Stimulated activated CD8-positive, alpha-beta memory T cell treated with anti-CD3 and anti-CD28 coated beads, Interleukin-2, amount 100 ng/mL, for 48 hours (primary cell): ENCODE measurements around the gene KANSL1L.
A peak's percentile ranks its signal among the peaks of the same experiment; 100 is the strongest.
"Not testable (repeated sequence)": the region's sequence is repeated elsewhere in the genome, so short reads cannot be mapped to it uniquely, and the experiment has no call there.

Source experiments
- DNase-seq, 2 donors: peaks; one replicate each; pipeline ENCODE4 v3.0.0-alpha.2; 2020; ENCODE audit warnings: low read depth in 2 of 2

Gene KANSL1L, protein sequence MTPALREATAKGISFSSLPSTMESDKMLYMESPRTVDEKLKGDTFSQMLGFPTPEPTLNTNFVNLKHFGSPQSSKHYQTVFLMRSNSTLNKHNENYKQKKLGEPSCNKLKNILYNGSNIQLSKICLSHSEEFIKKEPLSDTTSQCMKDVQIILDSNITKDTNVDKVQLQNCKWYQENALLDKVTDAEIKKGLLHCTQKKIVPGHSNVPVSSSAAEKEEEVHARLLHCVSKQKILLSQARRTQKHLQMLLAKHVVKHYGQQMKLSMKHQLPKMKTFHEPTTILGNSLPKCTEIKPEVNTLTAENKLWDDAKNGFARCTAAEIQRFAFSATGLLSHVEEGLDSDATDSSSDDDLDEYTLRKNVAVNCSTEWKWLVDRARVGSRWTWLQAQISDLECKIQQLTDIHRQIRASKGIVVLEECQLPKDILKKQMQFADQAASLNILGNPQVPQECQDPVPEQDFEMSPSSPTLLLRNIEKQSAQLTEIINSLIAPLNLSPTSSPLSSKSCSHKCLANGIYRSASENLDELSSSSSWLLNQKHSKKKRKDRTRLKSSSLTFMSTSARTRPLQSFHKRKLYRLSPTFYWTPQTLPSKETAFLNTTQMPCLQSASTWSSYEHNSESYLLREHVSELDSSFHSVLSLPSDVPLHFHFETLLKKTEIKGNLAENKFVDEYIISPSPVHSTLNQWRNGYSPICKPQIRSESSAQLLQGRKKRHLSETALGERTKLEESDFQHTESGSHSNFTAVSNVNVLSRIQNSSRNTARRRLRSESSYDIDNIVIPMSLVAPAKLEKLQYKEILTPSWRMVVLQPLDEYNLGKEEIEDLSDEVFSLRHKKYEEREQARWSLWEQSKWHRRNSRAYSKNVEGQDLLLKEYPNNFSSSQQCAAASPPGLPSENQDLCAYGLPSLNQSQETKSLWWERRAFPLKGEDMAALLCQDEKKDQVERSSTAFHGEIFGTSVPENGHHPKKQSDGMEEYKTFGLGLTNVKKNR

DNA sequence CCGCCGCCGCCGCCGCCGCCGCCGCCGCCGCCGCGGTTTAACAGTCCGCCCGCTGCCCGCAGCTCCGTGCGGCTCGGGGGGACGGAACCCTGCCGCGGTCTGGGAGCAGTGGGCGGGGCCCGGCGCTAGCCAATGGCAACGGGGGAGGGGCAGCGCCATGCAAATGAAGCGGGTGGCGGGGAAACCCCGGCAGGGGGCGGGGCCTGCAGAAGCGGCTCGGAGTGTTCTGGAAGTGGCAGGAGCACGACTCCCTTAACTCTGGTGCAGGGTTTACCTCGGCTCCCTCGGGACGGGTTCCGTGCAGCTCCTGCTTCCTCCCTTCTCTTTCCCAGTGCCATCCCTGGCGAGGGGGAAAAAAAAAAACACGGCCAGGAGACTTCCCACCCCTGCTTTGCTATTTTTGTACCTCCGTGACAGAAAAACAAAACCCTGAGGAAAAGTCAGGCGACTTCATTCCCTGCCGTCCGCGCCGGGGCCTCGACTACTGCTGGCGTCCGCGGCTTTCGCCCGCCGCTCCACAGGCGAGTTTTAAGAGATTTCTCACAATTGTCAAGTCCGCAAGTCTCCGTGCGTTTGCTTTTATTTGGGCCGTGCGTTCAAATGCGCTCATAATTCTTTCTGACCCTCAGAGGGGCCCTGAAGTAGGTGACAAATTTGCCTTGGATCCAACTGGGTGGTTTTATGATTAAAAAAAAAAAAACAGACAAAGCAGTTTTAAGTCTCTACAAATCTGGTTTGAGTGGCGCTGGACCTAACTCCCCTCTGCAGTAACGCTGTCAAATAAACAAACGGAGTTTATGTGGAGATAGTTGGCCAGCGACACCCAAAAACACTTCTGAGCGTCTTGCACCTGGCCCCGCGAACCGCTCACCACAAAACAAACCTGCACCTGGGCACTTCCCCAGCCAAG lies at the start of gene KANSL1L:
TSS of gene KANSL1L (minus strand) at position 101 of the 910 bp plus-strand sequence. CDS start 16,827 bp downstream, outside the sequence.
- peak; percentile 96 for DNase-seq

DNA sequence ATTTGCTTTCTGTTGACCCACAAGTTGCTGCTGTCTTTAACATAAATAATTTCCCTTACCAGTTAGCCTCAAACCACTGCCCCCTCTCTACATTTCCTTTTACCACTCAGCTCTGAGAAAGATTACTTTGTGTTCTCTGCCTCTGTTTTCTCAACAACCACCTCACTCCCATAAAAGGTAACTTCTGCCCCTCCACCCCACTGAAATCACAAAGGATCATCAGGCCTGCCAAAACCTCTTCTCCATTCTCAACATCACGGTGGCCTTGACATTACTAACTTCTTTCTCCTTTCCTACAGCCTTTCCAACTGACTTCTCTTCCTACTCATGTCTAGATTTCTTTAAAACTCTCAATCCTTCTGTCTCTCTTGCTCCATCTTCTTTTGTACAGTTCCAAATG lies 43.9 kb upstream of the KANSL1L start:
- no peak for DNase-seq

GRCh38 chr2:210210185-210210584 lies 39.0 kb upstream of the KANSL1L start:
- no peak for DNase-seq

GRCh38 chr2:210207929-210208328 lies 36.7 kb upstream of the KANSL1L start:
- no peak for DNase-seq

DNA sequence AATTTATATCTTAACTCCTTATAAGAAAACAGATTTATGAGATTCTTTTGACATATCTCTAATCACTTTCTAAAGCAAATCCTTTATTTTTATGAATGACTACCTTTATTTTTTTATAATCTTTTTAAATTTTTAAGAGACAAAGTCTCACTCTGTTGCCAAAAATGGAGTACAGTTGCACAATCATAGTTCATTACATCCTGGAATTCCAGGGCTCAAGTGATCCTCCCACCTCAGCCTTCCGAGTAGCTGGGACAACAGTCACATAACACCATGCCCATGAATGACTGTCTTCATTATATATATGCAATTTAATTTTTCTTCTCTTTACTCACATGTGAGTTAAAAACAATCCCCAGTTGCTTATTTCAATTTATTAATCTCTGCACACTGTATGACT lies 32.3 kb upstream of the KANSL1L start:
- no peak for DNase-seq

GRCh38 chr2:210203147-210203546 lies 31.9 kb upstream of the KANSL1L start:
- DNase-seq = no peak

- no peak for DNase-seq
Observed at GRCh38 chr2:210199854-210200253, 28.6 kb upstream of the KANSL1L start.

GRCh38 chr2:210199186-210199765 lies 28.1 kb upstream of the KANSL1L start:
- no peak for DNase-seq

DNA sequence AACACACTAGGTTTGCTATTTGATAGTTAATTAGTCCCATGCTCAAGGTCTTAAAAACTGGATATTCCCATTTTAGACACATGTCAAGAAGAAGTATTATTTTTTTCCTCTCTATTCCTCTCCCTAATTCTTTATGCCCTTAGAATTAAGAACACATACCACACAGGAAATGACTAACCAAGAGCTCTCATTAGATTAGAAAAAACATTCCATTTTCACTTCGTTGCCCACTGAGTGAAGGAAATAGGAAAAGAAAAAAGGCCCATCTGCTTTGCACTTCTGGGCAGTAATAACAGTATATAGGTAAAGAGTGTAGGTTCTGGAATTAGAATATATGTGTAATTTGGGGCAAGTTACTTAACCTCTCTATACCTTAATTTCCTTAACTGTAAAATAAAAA lies 27.1 kb upstream of the KANSL1L start:
- no peak for DNase-seq

- no peak for DNase-seq
Observed at GRCh38 chr2:210197720-210198119, 26.5 kb upstream of the KANSL1L start.

DNA sequence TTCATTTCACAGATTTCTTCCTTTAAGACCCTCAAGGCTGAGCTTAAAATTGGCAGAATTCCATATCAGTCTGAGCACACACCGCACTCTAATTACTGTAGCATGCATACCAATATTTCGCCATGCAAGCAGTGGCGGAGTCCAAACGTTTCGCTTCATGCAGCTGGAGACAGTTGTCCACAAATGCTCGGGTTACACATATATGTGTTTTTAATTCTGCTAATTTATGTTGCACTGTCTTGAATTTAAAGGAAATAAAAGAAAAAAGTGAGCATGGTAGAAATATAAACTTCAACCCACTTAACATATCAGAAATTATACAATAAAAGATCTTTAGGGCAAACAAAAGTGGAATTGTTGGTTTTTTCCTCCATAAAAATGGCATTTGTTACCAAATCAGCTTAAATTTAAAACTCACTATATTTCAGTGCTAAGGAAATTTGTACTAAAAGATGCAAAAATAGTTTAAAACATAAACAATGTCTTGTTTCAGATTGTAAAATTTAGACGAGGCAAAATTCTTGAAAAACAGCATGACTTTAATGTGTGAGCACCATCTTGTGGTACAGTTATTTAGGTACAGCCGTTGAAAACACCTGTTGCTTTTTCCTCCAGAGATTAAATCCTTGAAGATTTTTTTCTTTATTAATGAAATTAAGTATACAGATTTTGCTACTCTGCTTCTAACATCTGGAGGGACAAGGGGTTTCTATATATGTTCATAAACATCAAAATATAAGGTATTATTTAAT lies 24.1 kb upstream of the KANSL1L start:
- no peak for DNase-seq

GRCh38 chr2:210190345-210190744 lies 19.1 kb upstream of the KANSL1L start:
- DNase-seq = no peak

DNA sequence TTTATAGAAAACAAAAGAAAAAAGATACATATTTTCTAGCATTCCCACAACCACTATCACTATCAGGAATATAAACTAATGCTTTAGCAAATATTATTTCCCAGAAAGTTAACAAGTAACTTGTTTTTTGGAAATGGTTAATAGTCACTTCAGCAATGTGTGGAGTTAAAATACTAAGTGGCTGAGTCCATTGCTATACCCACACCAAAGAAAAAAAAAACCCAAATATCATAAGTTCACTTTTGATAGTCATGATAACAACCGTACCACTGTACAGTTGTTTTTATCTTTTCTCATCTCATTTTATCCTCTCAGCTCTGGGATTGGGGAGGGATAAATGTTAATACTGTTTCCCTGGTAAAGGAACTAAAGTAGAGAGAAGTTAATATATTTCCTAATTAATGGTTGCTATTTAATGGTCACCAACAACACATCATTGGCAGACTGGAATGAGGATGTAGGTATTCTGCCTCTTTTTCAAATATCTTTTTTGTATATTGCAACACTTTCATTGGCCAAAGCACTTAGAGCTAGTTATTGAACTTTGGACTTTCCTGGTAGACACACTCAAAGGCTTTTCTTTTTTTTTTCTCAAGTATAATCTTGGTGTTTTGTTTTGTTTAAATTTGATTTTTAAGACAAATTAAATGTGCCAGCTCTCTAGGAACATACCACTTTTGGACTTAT lies 18.4 kb upstream of the KANSL1L start:
- DNase-seq = no peak

DNA sequence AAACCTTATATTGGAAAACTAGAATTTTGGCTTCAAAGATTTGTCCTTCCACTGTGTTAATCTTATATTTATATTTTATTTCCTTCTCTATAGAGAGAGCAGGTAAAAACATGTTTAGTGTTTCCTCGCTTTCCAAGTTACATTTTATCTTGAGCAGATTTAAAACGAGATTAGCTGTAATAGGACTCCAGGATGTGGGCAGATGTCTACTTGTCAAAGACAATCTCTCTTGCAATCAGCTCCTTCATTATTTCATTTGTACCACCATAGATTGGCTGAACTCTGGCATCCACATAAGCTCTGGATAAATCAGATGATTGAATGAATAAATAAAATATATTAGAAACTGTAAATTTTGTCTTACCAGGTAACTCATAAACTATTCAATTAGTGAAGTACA lies 17.5 kb upstream of the KANSL1L start:
- DNase-seq = no peak

GRCh38 chr2:210188190-210188589 lies 17.0 kb upstream of the KANSL1L start:
- DNase-seq = no peak

DNA sequence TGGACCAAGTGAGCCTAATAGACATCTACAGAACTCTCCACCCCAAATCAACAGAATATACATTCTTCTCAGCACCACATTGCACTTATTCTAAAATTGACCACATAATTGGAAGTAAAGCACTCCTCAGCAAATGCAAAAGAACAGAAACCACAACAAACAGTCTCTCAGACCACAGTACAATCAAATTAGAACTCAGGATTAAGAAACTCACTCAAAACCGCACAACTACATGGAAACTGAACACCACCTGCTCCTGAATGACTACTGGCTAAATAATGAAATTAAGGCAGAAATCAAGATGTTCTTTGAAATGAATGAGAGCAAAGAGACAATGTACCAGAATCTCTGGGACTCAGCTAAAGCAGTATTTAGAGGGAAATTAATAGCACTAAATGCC lies 12.7 kb upstream of the KANSL1L start:
- DNase-seq = not testable (repeated sequence)

GRCh38 chr2:210181606-210182088 lies 10.4 kb upstream of the KANSL1L start:
- not testable (repeated sequence) for DNase-seq

GRCh38 chr2:210181033-210181605 lies 9.9 kb upstream of the KANSL1L start:
- not testable (repeated sequence) for DNase-seq

DNA sequence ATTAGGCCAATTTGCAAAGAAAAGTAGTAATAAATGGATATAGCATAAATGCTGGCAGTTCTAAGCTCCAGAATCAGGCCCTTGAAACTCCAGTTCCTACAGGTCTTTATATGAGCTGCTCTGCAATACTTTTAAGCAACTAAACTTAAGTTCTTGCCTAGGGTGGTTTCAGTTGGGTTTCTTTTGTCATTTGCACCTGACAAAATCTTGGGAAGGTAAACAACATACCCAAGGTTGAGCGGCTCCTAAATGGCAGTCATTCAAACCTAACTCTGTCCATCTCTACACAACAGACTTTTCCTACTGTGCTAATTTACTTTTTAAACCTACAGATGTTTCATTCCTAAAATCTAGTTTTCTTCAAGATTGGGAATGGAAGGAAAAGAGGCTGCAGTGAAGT lies 9.3 kb upstream of the KANSL1L start:
- no peak for DNase-seq
